Adrenal gland (tissue), 5 donors: Measurements from ENCODE around the gene AHNAK2.

Experiments used
- POLR2A ChIP-seq, 2 donors: fragments of 450-650 bp; IDR thresholded peaks; one replicate each; pipeline ENCODE4 v1.6.1; 2017; ENCODE audit warnings: antibody characterized with exemption in 2 of 2, mild to moderate bottlenecking in 2 of 2, moderate library complexity in 1 of 2
- TF ChIP-seq, protein P1 (sequence below), 6 experiments: fragments of 450-650 bp in 4 of 6; fragments of 200-600 bp in 2 of 6; sonication (generic) in 1 of 6; IDR thresholded peaks; 1 replicate in 5 of 6; 2 replicates in 1 of 6; pipeline versions ENCODE4 v1.5.1 to v1.8.0; 2016 to 2021; ENCODE audit warnings: antibody characterized with exemption in 6 of 6, mild to moderate bottlenecking in 2 of 6, moderate library complexity in 1 of 6
- donor health status: DM: no; HTN: no; CAD: no.

DNA sequence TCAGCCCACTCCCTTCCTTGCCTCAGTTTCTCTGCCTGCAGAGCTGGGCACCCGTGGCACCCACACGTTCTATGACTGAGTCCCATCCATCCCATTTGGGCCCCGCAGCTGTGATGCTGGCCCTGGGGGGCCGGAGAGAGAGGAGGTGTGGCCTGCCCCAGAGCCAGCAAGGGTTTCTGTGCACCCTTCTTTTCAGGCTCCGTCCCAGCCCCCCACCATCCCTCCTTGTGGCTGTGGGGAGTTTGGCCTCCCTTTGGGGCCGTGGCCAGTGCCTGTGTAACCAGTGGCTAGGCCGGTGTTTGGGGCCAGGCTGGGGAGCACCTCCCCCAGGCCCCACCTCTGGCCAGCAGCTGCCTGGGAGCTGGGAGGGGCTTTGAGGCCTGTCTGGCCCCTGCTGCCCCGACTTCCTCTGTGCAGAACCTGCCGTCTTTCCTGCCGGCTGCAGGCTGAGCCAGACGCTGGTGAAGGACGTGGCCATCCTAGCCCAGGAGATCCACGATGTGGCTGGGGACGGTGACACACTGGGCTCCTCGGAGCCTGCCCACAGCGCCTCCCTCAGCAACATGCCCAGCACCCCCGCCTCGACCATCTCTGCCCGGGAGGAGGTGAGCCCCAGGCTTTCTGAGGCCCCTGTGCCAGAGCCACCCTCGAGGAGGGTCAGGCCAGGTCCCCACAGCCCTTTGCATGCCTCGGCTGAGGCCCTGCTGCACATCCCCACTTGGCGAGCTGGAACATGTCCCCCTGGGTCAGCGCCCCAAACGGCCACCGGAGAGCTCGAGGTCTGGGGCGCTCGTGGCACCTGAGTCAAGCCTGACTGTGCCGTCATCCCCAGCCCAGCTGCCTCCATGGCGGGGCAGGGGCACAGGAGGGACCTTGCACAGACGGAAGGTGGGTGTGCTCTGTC is 85.4 kb downstream of the AHNAK2 start:
- no peak for TF ChIP-seq POLR2A (IDR thresholded peaks at IDR 0.05)
- TF ChIP-seq, protein P1, sequence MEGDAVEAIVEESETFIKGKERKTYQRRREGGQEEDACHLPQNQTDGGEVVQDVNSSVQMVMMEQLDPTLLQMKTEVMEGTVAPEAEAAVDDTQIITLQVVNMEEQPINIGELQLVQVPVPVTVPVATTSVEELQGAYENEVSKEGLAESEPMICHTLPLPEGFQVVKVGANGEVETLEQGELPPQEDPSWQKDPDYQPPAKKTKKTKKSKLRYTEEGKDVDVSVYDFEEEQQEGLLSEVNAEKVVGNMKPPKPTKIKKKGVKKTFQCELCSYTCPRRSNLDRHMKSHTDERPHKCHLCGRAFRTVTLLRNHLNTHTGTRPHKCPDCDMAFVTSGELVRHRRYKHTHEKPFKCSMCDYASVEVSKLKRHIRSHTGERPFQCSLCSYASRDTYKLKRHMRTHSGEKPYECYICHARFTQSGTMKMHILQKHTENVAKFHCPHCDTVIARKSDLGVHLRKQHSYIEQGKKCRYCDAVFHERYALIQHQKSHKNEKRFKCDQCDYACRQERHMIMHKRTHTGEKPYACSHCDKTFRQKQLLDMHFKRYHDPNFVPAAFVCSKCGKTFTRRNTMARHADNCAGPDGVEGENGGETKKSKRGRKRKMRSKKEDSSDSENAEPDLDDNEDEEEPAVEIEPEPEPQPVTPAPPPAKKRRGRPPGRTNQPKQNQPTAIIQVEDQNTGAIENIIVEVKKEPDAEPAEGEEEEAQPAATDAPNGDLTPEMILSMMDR (IDR thresholded peaks at IDR 0.05) = no peak
